ENCODE results near the gene WDR12. TPM values are rescaled to one million over a fixed set of nuclear protein-coding genes. Genes with fewer than 3 reads are reported as not detected.

Gene WDR12
- total and polyA plus RNA-seq, 2 of the 13 experiments (the other 11 are each of a cell fraction or from before 2014, with no cell fraction given) = 94.4 to 216 TPM

DNA sequence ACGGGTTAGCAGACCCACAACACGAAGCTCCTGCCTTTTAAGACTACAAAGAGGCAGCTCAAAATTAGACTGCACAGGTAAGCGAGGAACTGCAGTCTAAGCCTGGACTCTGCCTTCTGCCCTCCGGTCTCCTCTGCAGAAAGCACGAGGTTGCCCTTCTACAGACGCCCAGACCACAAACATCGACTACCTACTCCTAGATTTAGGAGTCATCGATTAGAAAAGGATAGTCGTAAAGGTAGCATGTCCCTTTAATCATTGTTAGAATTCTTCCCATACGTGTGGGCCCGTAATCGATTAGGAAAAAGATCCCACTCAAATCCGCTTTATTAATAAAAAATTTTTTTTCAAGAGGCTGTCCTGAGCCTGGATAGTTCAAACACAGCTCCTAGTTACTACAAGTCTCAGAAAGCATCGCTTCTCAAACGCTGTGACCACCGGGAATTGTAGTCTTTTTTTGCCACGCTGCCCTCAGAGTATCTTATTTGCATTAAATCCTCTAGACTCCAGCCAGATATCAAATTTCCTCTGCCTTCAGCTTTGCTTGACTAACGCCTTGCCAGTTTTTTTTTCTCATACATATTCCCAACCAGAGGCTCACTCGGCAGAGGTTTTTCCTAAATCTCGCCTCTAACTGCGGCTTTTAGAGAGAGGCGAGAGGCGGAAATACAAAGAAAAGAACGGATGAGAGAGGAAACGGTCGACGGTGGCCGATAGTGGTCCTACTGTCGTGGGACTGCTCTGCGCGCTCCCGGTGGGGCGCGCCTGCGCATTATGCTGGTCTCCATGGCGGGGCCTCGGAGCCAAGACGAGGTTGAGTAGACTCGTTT is at the start of gene WDR12, which contains the start of gene CARF (continued):
- TF ChIP-seq, protein P1, sequence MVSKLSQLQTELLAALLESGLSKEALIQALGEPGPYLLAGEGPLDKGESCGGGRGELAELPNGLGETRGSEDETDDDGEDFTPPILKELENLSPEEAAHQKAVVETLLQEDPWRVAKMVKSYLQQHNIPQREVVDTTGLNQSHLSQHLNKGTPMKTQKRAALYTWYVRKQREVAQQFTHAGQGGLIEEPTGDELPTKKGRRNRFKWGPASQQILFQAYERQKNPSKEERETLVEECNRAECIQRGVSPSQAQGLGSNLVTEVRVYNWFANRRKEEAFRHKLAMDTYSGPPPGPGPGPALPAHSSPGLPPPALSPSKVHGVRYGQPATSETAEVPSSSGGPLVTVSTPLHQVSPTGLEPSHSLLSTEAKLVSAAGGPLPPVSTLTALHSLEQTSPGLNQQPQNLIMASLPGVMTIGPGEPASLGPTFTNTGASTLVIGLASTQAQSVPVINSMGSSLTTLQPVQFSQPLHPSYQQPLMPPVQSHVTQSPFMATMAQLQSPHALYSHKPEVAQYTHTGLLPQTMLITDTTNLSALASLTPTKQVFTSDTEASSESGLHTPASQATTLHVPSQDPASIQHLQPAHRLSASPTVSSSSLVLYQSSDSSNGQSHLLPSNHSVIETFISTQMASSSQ (IDR thresholded peaks at IDR 0.05; ENCODE audit: low read depth) = no peak
- TF ChIP-seq, protein P1 (CRISPR knock-in tag; IDR thresholded peaks at IDR 0.05; ENCODE audit: borderline replicate concordance) = peak; percentile 15; the same call in 1 of the 2 replicates
- TF ChIP-seq ZKSCAN5 (CRISPR knock-in tag; IDR thresholded peaks at IDR 0.05) (no peak), ZNF224 (CRISPR knock-in tag; IDR thresholded peaks at IDR 0.05) (no peak), RXRA (CRISPR knock-in tag; IDR thresholded peaks at IDR 0.05) (0 out of 2 replicates have a peak, but pooled peaks have one; percentile 40), REL (CRISPR knock-in tag; conservative IDR thresholded peaks at IDR 0.05) (no peak), THAP11 (CRISPR knock-in tag; IDR thresholded peaks at IDR 0.05) (peak; percentile 97), ZNF350 (CRISPR knock-in tag; IDR thresholded peaks at IDR 0.05; ENCODE audit: borderline replicate concordance, low read depth) (peak; percentile 28), CAMTA2 (CRISPR knock-in tag; IDR thresholded peaks at IDR 0.05; ENCODE audit: borderline replicate concordance) (no peak), NFIB (CRISPR knock-in tag; IDR thresholded peaks at IDR 0.05; ENCODE audit: borderline replicate concordance) (no peak), HCFC1 (IDR thresholded peaks at IDR 0.05; ENCODE audit: low read depth, low read length) (peak; percentile 59; the same call in 1 of the 2 replicates), ZNF274 (CRISPR knock-in tag; IDR thresholded peaks at IDR 0.05) (no peak; the same call in 1 of the 2 replicates), RBM39 (IDR thresholded peaks at IDR 0.05; ENCODE audit: low read depth, low read length, poor library complexity, severe bottlenecking) (no peak), SP140L (CRISPR knock-in tag; IDR thresholded peaks at IDR 0.05; ENCODE audit: borderline replicate concordance) (no peak; the same call in 1 of the 2 replicates), SAP130 (CRISPR knock-in tag; IDR thresholded peaks at IDR 0.05; ENCODE audit: low read depth) (peak; percentile 98)
- TF ChIP-seq, protein P2, sequence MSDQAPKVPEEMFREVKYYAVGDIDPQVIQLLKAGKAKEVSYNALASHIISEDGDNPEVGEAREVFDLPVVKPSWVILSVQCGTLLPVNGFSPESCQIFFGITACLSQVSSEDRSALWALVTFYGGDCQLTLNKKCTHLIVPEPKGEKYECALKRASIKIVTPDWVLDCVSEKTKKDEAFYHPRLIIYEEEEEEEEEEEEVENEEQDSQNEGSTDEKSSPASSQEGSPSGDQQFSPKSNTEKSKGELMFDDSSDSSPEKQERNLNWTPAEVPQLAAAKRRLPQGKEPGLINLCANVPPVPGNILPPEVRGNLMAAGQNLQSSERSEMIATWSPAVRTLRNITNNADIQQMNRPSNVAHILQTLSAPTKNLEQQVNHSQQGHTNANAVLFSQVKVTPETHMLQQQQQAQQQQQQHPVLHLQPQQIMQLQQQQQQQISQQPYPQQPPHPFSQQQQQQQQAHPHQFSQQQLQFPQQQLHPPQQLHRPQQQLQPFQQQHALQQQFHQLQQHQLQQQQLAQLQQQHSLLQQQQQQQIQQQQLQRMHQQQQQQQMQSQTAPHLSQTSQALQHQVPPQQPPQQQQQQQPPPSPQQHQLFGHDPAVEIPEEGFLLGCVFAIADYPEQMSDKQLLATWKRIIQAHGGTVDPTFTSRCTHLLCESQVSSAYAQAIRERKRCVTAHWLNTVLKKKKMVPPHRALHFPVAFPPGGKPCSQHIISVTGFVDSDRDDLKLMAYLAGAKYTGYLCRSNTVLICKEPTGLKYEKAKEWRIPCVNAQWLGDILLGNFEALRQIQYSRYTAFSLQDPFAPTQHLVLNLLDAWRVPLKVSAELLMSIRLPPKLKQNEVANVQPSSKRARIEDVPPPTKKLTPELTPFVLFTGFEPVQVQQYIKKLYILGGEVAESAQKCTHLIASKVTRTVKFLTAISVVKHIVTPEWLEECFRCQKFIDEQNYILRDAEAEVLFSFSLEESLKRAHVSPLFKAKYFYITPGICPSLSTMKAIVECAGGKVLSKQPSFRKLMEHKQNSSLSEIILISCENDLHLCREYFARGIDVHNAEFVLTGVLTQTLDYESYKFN (CRISPR knock-in tag; conservative IDR thresholded peaks at IDR 0.05) = peak; percentile 49
- TF ChIP-seq, protein P3, sequence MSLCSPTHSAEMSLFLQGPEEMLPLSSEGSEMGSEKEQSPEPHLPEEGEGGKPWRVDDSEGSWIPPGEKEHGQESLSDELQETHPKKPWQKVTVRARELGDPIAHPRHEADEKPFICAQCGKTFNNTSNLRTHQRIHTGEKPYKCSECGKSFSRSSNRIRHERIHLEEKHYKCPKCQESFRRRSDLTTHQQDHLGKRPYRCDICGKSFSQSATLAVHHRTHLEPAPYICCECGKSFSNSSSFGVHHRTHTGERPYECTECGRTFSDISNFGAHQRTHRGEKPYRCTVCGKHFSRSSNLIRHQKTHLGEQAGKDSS (CRISPR knock-in tag; IDR thresholded peaks at IDR 0.05; ENCODE audit: borderline replicate concordance, low read depth) = no peak
- TF ChIP-seq, protein P4, sequence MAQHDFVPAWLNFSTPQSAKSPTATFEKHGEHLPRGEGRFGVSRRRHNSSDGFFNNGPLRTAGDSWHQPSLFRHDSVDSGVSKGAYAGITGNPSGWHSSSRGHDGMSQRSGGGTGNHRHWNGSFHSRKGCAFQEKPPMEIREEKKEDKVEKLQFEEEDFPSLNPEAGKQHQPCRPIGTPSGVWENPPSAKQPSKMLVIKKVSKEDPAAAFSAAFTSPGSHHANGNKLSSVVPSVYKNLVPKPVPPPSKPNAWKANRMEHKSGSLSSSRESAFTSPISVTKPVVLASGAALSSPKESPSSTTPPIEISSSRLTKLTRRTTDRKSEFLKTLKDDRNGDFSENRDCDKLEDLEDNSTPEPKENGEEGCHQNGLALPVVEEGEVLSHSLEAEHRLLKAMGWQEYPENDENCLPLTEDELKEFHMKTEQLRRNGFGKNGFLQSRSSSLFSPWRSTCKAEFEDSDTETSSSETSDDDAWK (CRISPR knock-in tag; IDR thresholded peaks at IDR 0.05) = no peak
